Stimulated activated CD4-positive, alpha-beta T cell treated with anti-CD3 and anti-CD28 coated beads, Interleukin-12 subunit alpha, Interleukin-12 subunit beta, amount 100 ng/mL, for 48 hours (primary cell): Measurements from ENCODE around the gene SOX6.

Experiments
- DNase-seq, 3 donors: peaks; one replicate each; pipeline ENCODE4 v3.0.0-alpha.2; 2020; ENCODE audit warnings: low read depth in 2 of 3, low spot score in 1 of 3

The SOX6 gene

GRCh38 chr11:16279524-16279923, 76.8 kb downstream of the SOX6 start:
- no peak for DNase-seq

- DNase-seq, result no peak
These were observed 77.4 kb downstream of the SOX6 start for GRCh38 chr11:16278979-16279378.

GRCh38 chr11:16278273-16278672, 78.1 kb downstream of the SOX6 start:
- no peak for DNase-seq

GRCh38 chr11:16276251-16276650, 80.1 kb downstream of the SOX6 start:
- no peak for DNase-seq

GRCh38 chr11:16271258-16271657, 85.1 kb downstream of the SOX6 start:
- DNase-seq, result no peak

GRCh38 chr11:16266021-16266420, 90.3 kb downstream of the SOX6 start:
- no peak for DNase-seq

- DNase-seq, result no peak
These were observed 91.3 kb downstream of the SOX6 start for GRCh38 chr11:16265022-16265421.

GRCh38 chr11:16262645-16262955, 93.7 kb downstream of the SOX6 start:
- no peak for DNase-seq

- DNase-seq, result no peak
These were observed 94.3 kb downstream of the SOX6 start for GRCh38 chr11:16261836-16262644.

- DNase-seq, result no peak
These were observed 104.0 kb downstream of the SOX6 start for GRCh38 chr11:16252373-16252772.

- no peak for DNase-seq
These were observed 108.1 kb downstream of the SOX6 start for GRCh38 chr11:16248248-16248647.

- no peak for DNase-seq
These were observed 113.5 kb downstream of the SOX6 start for GRCh38 chr11:16242806-16243205.

- DNase-seq, result no peak
These were observed 115.7 kb downstream of the SOX6 start for GRCh38 chr11:16240687-16241086.

GRCh38 chr11:16239141-16240105, 116.9 kb downstream of the SOX6 start:
- no peak for DNase-seq

- no peak for DNase-seq
These were observed 130.1 kb downstream of the SOX6 start for GRCh38 chr11:16226245-16226644.

- no peak for DNase-seq
These were observed 130.7 kb downstream of the SOX6 start for GRCh38 chr11:16225623-16226022.

- DNase-seq, result no peak
These were observed 132.8 kb downstream of the SOX6 start for GRCh38 chr11:16223558-16223957.

- DNase-seq, result no peak
These were observed 138.7 kb downstream of the SOX6 start for GRCh38 chr11:16217631-16218030.

- no peak for DNase-seq
These were observed 139.5 kb downstream of the SOX6 start for GRCh38 chr11:16216831-16217230.

GRCh38 chr11:16215352-16215751, 141.0 kb downstream of the SOX6 start:
- DNase-seq, result no peak

- DNase-seq, result no peak
These were observed 144.9 kb downstream of the SOX6 start for GRCh38 chr11:16211407-16211806.

GRCh38 chr11:16204261-16204660, 152.1 kb downstream of the SOX6 start:
- no peak for DNase-seq
